WTC11 (cell line): ENCODE data around the gene SLC38A10. TPM values are rescaled to one million over a fixed set of nuclear protein-coding genes. Genes with fewer than 3 reads are reported as not detected.

ENCODE experiments used
- ATAC-seq: fragments of 200-7000 bp; cut with Tn5 transposase; 2 replicates; pipeline ENCODE4 v1.10.0; 2021; ENCODE audit warnings: mild to moderate bottlenecking, moderate library complexity
- CTCF ChIA-PET: fragments of 300-600 bp; sonication (Branson Sonifier 250); formaldehyde crosslinking; loops from one replicate; lab custom pipeline; 2021; ENCODE audit warnings: antibody characterized with exemption; lab: Charles Lee
- POLR2A ChIA-PET: fragments of 350-600 bp; sonication (Branson Sonifier 250); formaldehyde crosslinking; loops from one replicate; lab custom pipeline; 2021; ENCODE audit warnings: antibody characterized with exemption; lab: Charles Lee
- DNase-seq: peaks from one replicate; pipeline ENCODE4 v3.0.0; 2021; ENCODE audit warnings: low spot score
- H3K27ac Mint-ChIP-seq: 2 replicates; pipeline ENCODE4 v1.8.0; 2021; ENCODE audit warnings: mixed read lengths
- H3K27me3 Mint-ChIP-seq: 2 replicates; pipeline ENCODE4 v1.8.0; 2021; ENCODE audit warnings: low read depth, mild to moderate bottlenecking, moderate library complexity, mixed read lengths
- H3K36me3 Mint-ChIP-seq: 2 replicates; pipeline ENCODE4 v1.8.0; 2021; ENCODE audit warnings: mixed read lengths
- H3K4me1 Mint-ChIP-seq: 2 replicates; pipeline ENCODE4 v1.8.0; 2022; ENCODE audit warnings: mixed read lengths
- H3K4me3 Mint-ChIP-seq: 2 replicates; pipeline ENCODE4 v1.8.0; 2021; ENCODE audit warnings: mild to moderate bottlenecking, moderate library complexity, mixed read lengths
- H3K9me3 Mint-ChIP-seq: 2 replicates; pipeline ENCODE4 v1.8.0; 2021; ENCODE audit warnings: mixed read lengths
- ATF2 ChIP-seq: sonication (generic); formaldehyde crosslinking; IDR thresholded peaks from 2 replicates; pipeline ENCODE4 v1.8.1; 2022; ENCODE audit warnings: low read depth, missing genetic modification reagents, borderline replicate concordance
- ATF3 ChIP-seq: sonication (generic); formaldehyde crosslinking; conservative IDR thresholded peaks from 2 replicates; pipeline ENCODE4 v1.8.1; 2022; ENCODE audit warnings: mild to moderate bottlenecking, missing genetic modification reagents
- CREM ChIP-seq: sonication (generic); formaldehyde crosslinking; IDR thresholded peaks from 2 replicates; pipeline ENCODE4 v1.8.1; 2022; ENCODE audit warnings: mild to moderate bottlenecking, missing genetic modification reagents, moderate library complexity
- E2F1 ChIP-seq: sonication (generic); formaldehyde crosslinking; IDR thresholded peaks from 2 replicates; pipeline ENCODE4 v1.8.0; 2022; ENCODE audit warnings: mild to moderate bottlenecking, missing genetic modification reagents
- E2F4 ChIP-seq: sonication (generic); formaldehyde crosslinking; IDR thresholded peaks from 2 replicates; pipeline ENCODE4 v1.8.1; 2022; ENCODE audit warnings: low read depth, mild to moderate bottlenecking, moderate library complexity, missing genetic modification reagents, borderline replicate concordance
- EMX1 ChIP-seq: fragments of 250-450 bp; sonication (Bioruptor Pico); IDR thresholded peaks from 2 replicates; pipeline ENCODE4 v1.8.0; 2021; ENCODE audit warnings: mild to moderate bottlenecking
- ESRRA ChIP-seq: sonication (generic); formaldehyde crosslinking; IDR thresholded peaks from 2 replicates; pipeline ENCODE4 v1.8.1; 2022; ENCODE audit warnings: mild to moderate bottlenecking, missing genetic modification reagents, borderline replicate concordance
- GRHL2 ChIP-seq: fragments of 250-450 bp; sonication (Bioruptor Pico); IDR thresholded peaks from 2 replicates; pipeline ENCODE4 v1.8.0; 2022; ENCODE audit warnings: mild to moderate bottlenecking, moderate library complexity; ENCODE audit not compliant: insufficient replicate concordance, severe bottlenecking
- GTF2I ChIP-seq: fragments of 250-450 bp; sonication (Bioruptor Pico); conservative IDR thresholded peaks from 2 replicates; pipeline ENCODE4 v1.4.0; 2021; ENCODE audit warnings: mild to moderate bottlenecking
- JAZF1 ChIP-seq: fragments of 250-450 bp; sonication (Bioruptor Pico); IDR thresholded peaks from 2 replicates; pipeline ENCODE4 v1.9.0; 2021; ENCODE audit warnings: moderate library complexity, mild to moderate bottlenecking, inconsistent platforms
- MAX ChIP-seq: sonication (generic); formaldehyde crosslinking; IDR thresholded peaks from 2 replicates; pipeline ENCODE4 v1.8.0; 2022; ENCODE audit warnings: mild to moderate bottlenecking, missing genetic modification reagents
- MLX ChIP-seq: sonication (generic); formaldehyde crosslinking; IDR thresholded peaks from 2 replicates; pipeline ENCODE4 v1.8.1; 2023; ENCODE audit warnings: mild to moderate bottlenecking, missing genetic modification reagents, moderate library complexity
- RELA ChIP-seq: sonication (generic); formaldehyde crosslinking; IDR thresholded peaks from 2 replicates; pipeline ENCODE4 v1.8.1; 2022; ENCODE audit warnings: missing genetic modification reagents, mild to moderate bottlenecking, borderline replicate concordance
- RORB ChIP-seq: fragments of 250-450 bp; sonication (Bioruptor Pico); IDR thresholded peaks from 2 replicates; pipeline ENCODE4 v1.9.0; 2021; ENCODE audit warnings: mild to moderate bottlenecking
- TCF7 ChIP-seq: sonication (generic); formaldehyde crosslinking; IDR thresholded peaks from 2 replicates; pipeline ENCODE4 v1.8.0; 2022; ENCODE audit warnings: mild to moderate bottlenecking, low read depth, missing genetic modification reagents, moderate library complexity
- USF1 ChIP-seq: sonication (generic); formaldehyde crosslinking; IDR thresholded peaks from 2 replicates; pipeline ENCODE4 v1.8.0; 2022; ENCODE audit warnings: mild to moderate bottlenecking, missing genetic modification reagents
- ZNF281 ChIP-seq: sonication (generic); formaldehyde crosslinking; IDR thresholded peaks from 2 replicates; pipeline ENCODE4 v1.8.0; 2023; ENCODE audit warnings: mild to moderate bottlenecking, missing genetic modification reagents
- ZNF425 ChIP-seq: fragments of 250-450 bp; sonication (Bioruptor Pico); conservative IDR thresholded peaks from 2 replicates; pipeline ENCODE4 v1.9.0; 2021; ENCODE audit warnings: mild to moderate bottlenecking
- ZNF512 ChIP-seq: sonication (generic); formaldehyde crosslinking; IDR thresholded peaks from 2 replicates; pipeline ENCODE4 v1.8.1; 2022; ENCODE audit warnings: missing genetic modification reagents, borderline replicate concordance
- ZNF671 ChIP-seq: fragments of 250-450 bp; sonication (Bioruptor Pico); IDR thresholded peaks from 2 replicates; pipeline ENCODE4 v1.8.0; 2021; ENCODE audit warnings: mild to moderate bottlenecking
- total RNA-seq: library from RNA; stranded (reverse); gene quantifications from 3 replicates; pipeline ENCODE4 v1.2.3, GENCODE V29; 2021

The SLC38A10 gene
- total RNA-seq, 1 experiment from 2014 or later: 47.0 TPM

- POLR2A ChIA-PET: no interaction called here
- H3K27me3 Mint-ChIP-seq: no peaks in the 10 kb centered on the region
- H3K4me1 Mint-ChIP-seq: peaks cover 4% of the 10 kb centered on the region
- H3K36me3 Mint-ChIP-seq: no peaks in the 10 kb centered on the region
- CTCF ChIA-PET: interaction anchor here (0.8 to 1.4 kb wide), 9 partner anchors 10 to 195 kb away, joined by 3 to 8 read pairs (median 4); partner anchors contain the start of gene BAHCC1
- no peak overlapping the region for H3K4me3 Mint-ChIP-seq
- no peak overlapping the region for H3K27ac Mint-ChIP-seq
- no peaks in the 10 kb centered on the region for H3K9me3 Mint-ChIP-seq
- TF ChIP-seq RORB: no peak
- TF ChIP-seq MAX: no peak
- TF ChIP-seq ESRRA (CRISPR knock-in tag): no peak
- ATAC-seq (no peak), DNase-seq (no peak)
These were observed 28.3 kb upstream of the SLC38A10 start for GRCh38 chr17:81323411-81323868.

- H3K27me3 Mint-ChIP-seq: no peaks in the 10 kb centered on the region
- H3K4me1 Mint-ChIP-seq: peaks cover 6% of the 10 kb centered on the region
- POLR2A ChIA-PET: interaction anchor here (0.6 kb wide), 1 partner anchor 1484 kb away, joined by 3 read pairs; no protein-coding TSS in a partner anchor
- H3K36me3 Mint-ChIP-seq: no peaks in the 10 kb centered on the region
- H3K27ac Mint-ChIP-seq: no peak overlapping the region
- TF ChIP-seq EMX1 (CRISPR knock-in tag) (no peak), RELA (no peak), USF1 (CRISPR knock-in tag) (no peak), ZNF671 (CRISPR knock-in tag) (no peak), E2F1 (CRISPR knock-in tag) (no peak), ZNF281 (CRISPR knock-in tag) (no peak), ATF3 (CRISPR knock-in tag) (no peak), GRHL2 (CRISPR knock-in tag) (no peak), ATF2 (no peak), ZNF425 (CRISPR knock-in tag) (no peak), TCF7 (CRISPR knock-in tag) (no peak), MLX (CRISPR knock-in tag) (no peak), E2F4 (CRISPR knock-in tag) (no peak), ZNF512 (CRISPR knock-in tag) (no peak), CREM (no peak), GTF2I (no peak), JAZF1 (CRISPR knock-in tag) (no peak)
- DNase-seq: no peak
- H3K4me3 Mint-ChIP-seq: no peak overlapping the region
- H3K9me3 Mint-ChIP-seq: no peaks in the 10 kb centered on the region
- CTCF ChIA-PET: interaction anchor here (0.8 to 1.4 kb wide), 11 partner anchors 8 to 1482 kb away, joined by 3 to 8 read pairs (median 4); partner anchors contain the start of gene BAHCC1
- ATAC-seq: no peak
These were observed 27.9 kb upstream of the SLC38A10 start for GRCh38 chr17:81323083-81323369.
